SU-DHL-6 (cell line): ENCODE data around the gene NUP188.

Source experiments
- EZH2phosphoT487 ChIP-seq: fragments of 200-600 bp; sonication (generic), shearing (Covaris generic); conservative IDR thresholded peaks from 2 replicates; pipeline ENCODE4 v1.6.1; 2018; ENCODE audit warnings: mild to moderate bottlenecking, antibody characterized with exemption, low read length, moderate library complexity, mixed read lengths
- TF ChIP-seq, protein P1 (sequence below): fragments of 200-600 bp; sonication (generic); IDR thresholded peaks from one replicate; pipeline ENCODE4 v1.5.1; 2017; ENCODE audit warnings: antibody characterized with exemption, mild to moderate bottlenecking, low read length, moderate library complexity; ENCODE audit not compliant: insufficient read depth, poor library complexity, severe bottlenecking

- TF ChIP-seq, protein P1, sequence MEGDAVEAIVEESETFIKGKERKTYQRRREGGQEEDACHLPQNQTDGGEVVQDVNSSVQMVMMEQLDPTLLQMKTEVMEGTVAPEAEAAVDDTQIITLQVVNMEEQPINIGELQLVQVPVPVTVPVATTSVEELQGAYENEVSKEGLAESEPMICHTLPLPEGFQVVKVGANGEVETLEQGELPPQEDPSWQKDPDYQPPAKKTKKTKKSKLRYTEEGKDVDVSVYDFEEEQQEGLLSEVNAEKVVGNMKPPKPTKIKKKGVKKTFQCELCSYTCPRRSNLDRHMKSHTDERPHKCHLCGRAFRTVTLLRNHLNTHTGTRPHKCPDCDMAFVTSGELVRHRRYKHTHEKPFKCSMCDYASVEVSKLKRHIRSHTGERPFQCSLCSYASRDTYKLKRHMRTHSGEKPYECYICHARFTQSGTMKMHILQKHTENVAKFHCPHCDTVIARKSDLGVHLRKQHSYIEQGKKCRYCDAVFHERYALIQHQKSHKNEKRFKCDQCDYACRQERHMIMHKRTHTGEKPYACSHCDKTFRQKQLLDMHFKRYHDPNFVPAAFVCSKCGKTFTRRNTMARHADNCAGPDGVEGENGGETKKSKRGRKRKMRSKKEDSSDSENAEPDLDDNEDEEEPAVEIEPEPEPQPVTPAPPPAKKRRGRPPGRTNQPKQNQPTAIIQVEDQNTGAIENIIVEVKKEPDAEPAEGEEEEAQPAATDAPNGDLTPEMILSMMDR, result no peak
- TF ChIP-seq EZH2phosphoT487, result no peak
These were observed 3.5 kb upstream of the NUP188 start for GRCh38 chr9:128943832-128944620.
